PC-9 (cell line): ENCODE results near the gene COA8. TPM values are rescaled to one million over a fixed set of nuclear protein-coding genes. Genes with fewer than 3 reads are reported as not detected.

ENCODE experiments used
- BruUV-seq: library from RNA; stranded (reverse); fragments of 400-500 nt; replicated peaks from 2 replicates; lab custom pipeline; 2021; lab: Mats Ljungman, UMichigan
- CTCF ChIA-PET: fragments of 300-600 bp; sonication (Branson Sonifier 250); formaldehyde crosslinking; loops from one replicate; lab custom pipeline; 2022; ENCODE audit warnings: antibody characterized with exemption; lab: Charles Lee
- POLR2A ChIA-PET: fragments of 300-600 bp; sonication (Branson Sonifier 250); formaldehyde crosslinking; loops from one replicate; lab custom pipeline; 2022; ENCODE audit warnings: antibody characterized with exemption; ENCODE audit not compliant: unreplicated experiment; lab: Charles Lee
- DNase-seq, 2 experiments: peaks; one replicate each; pipeline versions ENCODE4 v3.0.0 to v3.0.0-alpha.2; 2015 to 2022; ENCODE audit warnings: mixed read lengths in 1 of 2
- H2AFZ ChIP-seq: fragments of 200-600 bp; sonication (generic); 2 replicates; pipeline ENCODE4 v1.8.1; 2017; ENCODE audit warnings: antibody characterized with exemption
- H3F3A ChIP-seq: fragments of 200-600 bp; sonication (generic); 2 replicates; pipeline ENCODE4 v1.8.1; 2017; ENCODE audit warnings: antibody characterized with exemption, mild to moderate bottlenecking, low read depth; ENCODE audit not compliant: insufficient read depth
- H3K27ac ChIP-seq: fragments of 200-600 bp; sonication (generic); 2 replicates; pipeline ENCODE4 v1.6.1; 2016; ENCODE audit warnings: mixed run types
- H3K27me3 ChIP-seq: fragments of 200-600 bp; sonication (generic); 2 replicates; pipeline ENCODE4 v1.6.1; 2016; ENCODE audit warnings: low read depth, mixed run types; ENCODE audit not compliant: insufficient read depth
- H3K36me3 ChIP-seq: fragments of 200-600 bp; sonication (generic); 2 replicates; pipeline ENCODE4 v1.6.1; 2016; ENCODE audit warnings: low read depth, mixed run types
- H3K4me1 ChIP-seq: fragments of 200-600 bp; sonication (generic); replicated peaks from 2 replicates; pipeline ENCODE4 v1.6.1; 2016; ENCODE audit warnings: mixed run types; ENCODE audit not compliant: insufficient read depth
- H3K4me2 ChIP-seq: fragments of 200-600 bp; sonication (generic); 2 replicates; pipeline ENCODE4 v1.6.1; 2017; ENCODE audit warnings: mixed run types
- H3K4me3 ChIP-seq: fragments of 200-600 bp; sonication (generic); 2 replicates; pipeline ENCODE4 v1.6.1; 2016; ENCODE audit warnings: mixed run types
- H3K79me2 ChIP-seq: fragments of 200-600 bp; sonication (generic); 2 replicates; pipeline ENCODE4 v1.6.1; 2017; ENCODE audit warnings: low read depth, mixed run types
- H3K9me2 ChIP-seq: fragments of 200-600 bp; sonication (generic); 2 replicates; pipeline ENCODE4 v1.8.1; 2017; ENCODE audit warnings: mild to moderate bottlenecking; ENCODE audit not compliant: insufficient read depth
- H3K9me3 ChIP-seq: fragments of 200-600 bp; sonication (generic); 2 replicates; pipeline ENCODE4 v1.8.1; 2016; ENCODE audit warnings: low read depth; ENCODE audit not compliant: insufficient read depth
- H4K20me1 ChIP-seq: fragments of 200-600 bp; sonication (generic); 2 replicates; pipeline ENCODE4 v1.8.1; 2017; ENCODE audit not compliant: insufficient read depth
- CTCF ChIP-seq: fragments of 200-600 bp; sonication (generic); conservative IDR thresholded peaks from 2 replicates; pipeline ENCODE4 v1.6.1; 2017; ENCODE audit warnings: mixed run types, antibody characterized with exemption, mild to moderate bottlenecking, moderate library complexity
- EZH2 ChIP-seq: fragments of 200-600 bp; sonication (generic); IDR thresholded peaks from 2 replicates; pipeline ENCODE4 v1.8.0; 2017; ENCODE audit warnings: antibody characterized with exemption, low read depth
- intact Hi-C: fragments of 100-400 bp; cut with micrococcal nuclease; formaldehyde crosslinking; loops from one replicate; pipeline ENCODE4 v1.10.0; 2022; ENCODE audit not compliant: unreplicated experiment
- total RNA-seq: library from RNA; stranded (reverse); gene quantifications from 2 replicates; pipeline ENCODE4 v1.2.3, GENCODE V29; 2021

Gene COA8
- total RNA-seq, 1 experiment from 2014 or later = 101 TPM

GRCh38 chr14:103559766-103560165 is 3.0 kb upstream of the COA8 start:
- Histone ChIP-seq H3F3A (peaks cover 75% of the 10 kb centered on the region), H3K4me2 (peak overlapping the region; percentile 96; the same call in 1 of the 2 replicates), H3K79me2 (peaks cover 92% of the 10 kb centered on the region), H2AFZ (no peak overlapping the region), H3K4me3 (no peak overlapping the region), H3K36me3 (peaks cover 41% of the 10 kb centered on the region), H4K20me1 (peaks cover 70% of the 10 kb centered on the region), H3K9me3 (no peaks in the 10 kb centered on the region), H3K27ac (no peak overlapping the region), H3K4me1 (peaks cover 44% of the 10 kb centered on the region), H3K9me2 (no peaks in the 10 kb centered on the region), H3K27me3 (no peaks in the 10 kb centered on the region)
- TF ChIP-seq EZH2 (no peak), CTCF (no peak)
- intact Hi-C loops = loop anchor here (5.0 kb wide), 3 partner anchors 37 to 148 kb away; partner anchors contain the start of gene CKB
- ChIA-PET CTCF (interaction anchor here (0.7 kb wide), 1 partner anchor 359 kb away, joined by 4 read pairs; no protein-coding TSS in a partner anchor), POLR2A (no interaction called here)
- BruUV-seq = TSS peak; percentile 24
- DNase-seq = no peak

- Histone ChIP-seq H3K79me2 (peaks cover 95% of the 10 kb centered on the region), H2AFZ (no peak overlapping the region), H3K27ac (peak overlapping the region; percentile 76; the same call in 1 of the 2 replicates), H3F3A (peaks cover 75% of the 10 kb centered on the region), H3K27me3 (no peaks in the 10 kb centered on the region), H3K9me2 (no peaks in the 10 kb centered on the region), H3K36me3 (peaks cover 41% of the 10 kb centered on the region), H3K4me2 (peak overlapping the region; percentile 96), H3K4me3 (peak overlapping the region; percentile 87), H3K9me3 (no peaks in the 10 kb centered on the region), H4K20me1 (peaks cover 68% of the 10 kb centered on the region), H3K4me1 (peaks cover 49% of the 10 kb centered on the region)
- intact Hi-C loops = loop anchor here (1.0 to 5.0 kb wide), 5 partner anchors 8 to 147 kb away; partner anchors contain the start of gene CKB
- ChIA-PET CTCF (interaction anchor here (0.6 to 1.5 kb wide), 3 partner anchors 9 to 868 kb away, joined by 5 to 12 read pairs (median 10); no protein-coding TSS in a partner anchor), POLR2A (interaction anchor here (0.7 to 2.3 kb wide), 4 partner anchors 8 to 679 kb away, joined by 3 to 17 read pairs (median 4); partner anchors contain the start of genes XRCC3 and ZFYVE21)
- TF ChIP-seq EZH2 (no peak), CTCF (no peak)
- no TSS peak for BruUV-seq
- no peak for DNase-seq
These were observed 2.1 kb upstream of the COA8 start for GRCh38 chr14:103560691-103561090.

- CTCF ChIA-PET = interaction anchor here (0.6 to 1.5 kb wide), 8 partner anchors 10 to 869 kb away, joined by 3 to 12 read pairs (median 5); no protein-coding TSS in a partner anchor
- peak overlapping the region; percentile 96 for H3K4me2 ChIP-seq
- H3K9me2 ChIP-seq = no peaks in the 10 kb centered on the region
- peak overlapping the region; percentile 76 for H3K27ac ChIP-seq
- peaks cover 49% of the 10 kb centered on the region for H3K4me1 ChIP-seq
- H2AFZ ChIP-seq = peak overlapping the region; percentile 93
- intact Hi-C loops = loop anchor here (1.0 to 5.0 kb wide), 5 partner anchors 9 to 146 kb away; partner anchors contain the start of gene CKB
- no TSS peak for BruUV-seq
- H3F3A ChIP-seq = peaks cover 79% of the 10 kb centered on the region
- no peaks in the 10 kb centered on the region for H3K9me3 ChIP-seq
- POLR2A ChIA-PET = interaction anchor here (0.6 to 2.3 kb wide), 14 partner anchors 9 to 1905 kb away, joined by 3 to 17 read pairs (median 6); partner anchors contain the start of genes XRCC3 and ZFYVE21
- no peaks in the 10 kb centered on the region for H3K27me3 ChIP-seq
- DNase-seq = peak; percentile 72 to 89
- H4K20me1 ChIP-seq = peaks cover 68% of the 10 kb centered on the region
- H3K4me3 ChIP-seq = peak overlapping the region; percentile 87
- peak; percentile 50; the same call in 1 of the 2 replicates for TF ChIP-seq CTCF
- TF ChIP-seq EZH2 = no peak
- peaks cover 39% of the 10 kb centered on the region for H3K36me3 ChIP-seq
- peaks cover 97% of the 10 kb centered on the region for H3K79me2 ChIP-seq
These were observed 1.2 kb upstream of the COA8 start for GRCh38 chr14:103561381-103562178.
